Hepatocyte (in vitro differentiated cells): ENCODE results near the gene PHOSPHO2. TPM values are rescaled to one million over a fixed set of nuclear protein-coding genes. Genes with fewer than 3 reads are reported as not detected.
A peak's percentile ranks its signal among the peaks of the same experiment; 100 is the strongest.

Experiments
- DNase-seq: peaks from one replicate; pipeline ENCODE4 v3.0.0-alpha.2; 2016; ENCODE audit warnings: low spot score
- H2AFZ ChIP-seq: fragments of 200-600 bp; sonication (generic); 2 replicates; pipeline ENCODE4 v1.6.0; 2016; ENCODE audit warnings: antibody characterized with exemption, mild to moderate bottlenecking
- H3K27ac ChIP-seq: fragments of 200-600 bp; sonication (generic); 2 replicates; pipeline ENCODE4 v1.5.1; 2016; ENCODE audit warnings: mild to moderate bottlenecking
- H3K27me3 ChIP-seq: fragments of 200-600 bp; sonication (generic); 2 replicates; pipeline ENCODE4 v1.6.1; 2016
- H3K36me3 ChIP-seq: fragments of 200-600 bp; sonication (generic); replicated peaks from 2 replicates; pipeline ENCODE4 v1.5.1; 2016; ENCODE audit warnings: low read depth; ENCODE audit not compliant: insufficient read depth
- H3K4me1 ChIP-seq: fragments of 200-600 bp; sonication (generic); 2 replicates; pipeline ENCODE4 v1.5.1; 2016; ENCODE audit warnings: mild to moderate bottlenecking, moderate library complexity; ENCODE audit not compliant: insufficient read depth
- H3K4me2 ChIP-seq: fragments of 200-600 bp; sonication (generic); 2 replicates; pipeline ENCODE4 v1.6.0; 2016
- H3K4me3 ChIP-seq: fragments of 200-600 bp; sonication (generic); 2 replicates; pipeline ENCODE4 v1.5.1; 2016; ENCODE audit warnings: mild to moderate bottlenecking
- H3K79me2 ChIP-seq: fragments of 200-600 bp; sonication (generic); 2 replicates; pipeline ENCODE4 v1.6.0; 2017; ENCODE audit warnings: mild to moderate bottlenecking
- H3K9me2 ChIP-seq: fragments of 200-600 bp; sonication (generic); replicated peaks from 2 replicates; pipeline ENCODE4 v1.6.0; 2017; ENCODE audit warnings: mild to moderate bottlenecking; ENCODE audit not compliant: insufficient read depth
- H3K9me3 ChIP-seq: fragments of 200-600 bp; sonication (generic); 2 replicates; pipeline ENCODE4 v1.5.1; 2016; ENCODE audit warnings: low read depth, mild to moderate bottlenecking
- H4K20me1 ChIP-seq: fragments of 200-600 bp; sonication (generic); 2 replicates; pipeline ENCODE4 v1.6.0; 2016; ENCODE audit warnings: mild to moderate bottlenecking; ENCODE audit not compliant: insufficient read depth, poor library complexity, severe bottlenecking
- CTCF ChIP-seq: fragments of 200-600 bp; sonication (generic); IDR thresholded peaks from 2 replicates; pipeline ENCODE4 v1.5.1; 2016; ENCODE audit warnings: antibody characterized with exemption, mild to moderate bottlenecking; ENCODE audit not compliant: poor library complexity
- EZH2 ChIP-seq: fragments of 200-600 bp; sonication (generic); IDR thresholded peaks from 2 replicates; pipeline ENCODE4 v1.6.1; 2016; ENCODE audit warnings: antibody characterized with exemption, mild to moderate bottlenecking, borderline replicate concordance
- EZH2phosphoT487 ChIP-seq: fragments of 200-600 bp; sonication (generic); IDR thresholded peaks from one replicate; pipeline ENCODE4 v1.6.1; 2018; ENCODE audit warnings: antibody characterized with exemption, mild to moderate bottlenecking, low read depth, moderate library complexity; ENCODE audit not compliant: unreplicated experiment, severe bottlenecking
- WGBS: methylation state at CpG from one replicate; pipeline ENCODE4 v1.1.6; 2016; ENCODE audit warnings: low lambda C conversion rate; ENCODE audit errors: missing lambda C conversion rate; 5-methylcytosine and 5-hydroxymethylcytosine counted together
- polyA plus RNA-seq: library from polyadenylated mRNA; unstranded; fragments of >200 nt; fragmentation: Nextera tagmentation; extraction: Ambion mirVana; gene quantifications from 2 replicates; pipeline ENCODE4 v1.2.1, GENCODE V29; 2016
- total RNA-seq: library from RNA; depleted of rRNA; stranded (reverse); fragments of >200 nt; gene quantifications from 2 replicates; pipeline ENCODE4 v1.2.3, GENCODE V29; 2014

Gene PHOSPHO2
- total and polyA plus RNA-seq, 2 experiments from 2014 or later = 7.2 to 8.7 TPM

DNA sequence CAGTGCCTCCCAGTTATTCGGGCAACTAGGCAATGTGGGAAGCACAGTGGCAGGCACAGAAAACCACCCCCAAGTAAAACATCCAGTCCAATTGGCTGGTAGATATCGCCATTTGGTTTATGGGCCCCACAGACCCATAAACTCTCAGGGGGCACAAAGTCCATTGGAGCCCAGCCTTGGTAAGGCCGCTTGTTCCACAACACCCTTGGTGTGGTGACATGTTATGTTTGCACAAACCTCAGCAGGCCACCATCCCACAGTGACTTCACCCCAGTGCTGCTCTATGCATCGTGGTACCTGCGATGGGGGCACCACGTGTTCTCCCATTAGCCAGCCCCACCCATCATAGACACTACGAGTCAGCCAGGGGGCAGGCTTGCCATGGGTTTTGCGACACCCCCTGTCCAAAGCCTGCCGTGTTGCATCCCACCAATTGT, 18.5 kb downstream of the PHOSPHO2 start:
- H3K27me3 ChIP-seq = no peaks in the 10 kb centered on the region
- H3K4me1 ChIP-seq = peaks cover 29% of the 10 kb centered on the region
- no peak overlapping the region for H2AFZ ChIP-seq
- H3K27ac ChIP-seq = peak overlapping the region; percentile 54
- no peaks in the 10 kb centered on the region for H3K36me3 ChIP-seq
- TF ChIP-seq EZH2 (no peak), EZH2phosphoT487 (no peak), CTCF (no peak)
- peak; percentile 70 for DNase-seq
- H3K79me2 ChIP-seq = no peaks in the 10 kb centered on the region
- H4K20me1 ChIP-seq = no peaks in the 10 kb centered on the region
- H3K9me3 ChIP-seq = no peaks in the 10 kb centered on the region
- 80% methylated on average over 9 of the region's 9 CpGs for WGBS
- no peak overlapping the region for H3K4me2 ChIP-seq
- H3K9me2 ChIP-seq = no peaks in the 10 kb centered on the region
- no peak overlapping the region for H3K4me3 ChIP-seq

DNA sequence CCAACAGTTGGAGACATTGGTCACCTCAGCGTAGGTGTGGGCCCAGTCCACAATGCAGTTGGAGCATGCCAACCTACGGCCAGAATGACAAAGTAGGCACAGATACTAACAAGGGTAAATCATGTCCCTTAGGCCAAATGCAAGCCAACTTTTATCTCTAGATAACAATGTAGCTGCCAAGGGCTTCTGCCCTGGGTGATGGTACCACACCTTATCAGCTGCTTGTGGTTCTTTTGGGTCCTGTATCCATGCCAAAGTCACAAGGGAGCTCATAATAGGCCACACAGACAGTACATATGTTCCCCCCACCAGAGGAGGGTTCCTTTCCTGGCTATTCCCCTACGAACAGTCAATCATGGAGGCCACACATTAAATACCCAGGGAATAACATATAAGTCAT, 19.1 kb downstream of the PHOSPHO2 start:
- Histone ChIP-seq H3K9me3 (no peaks in the 10 kb centered on the region), H3K79me2 (no peaks in the 10 kb centered on the region), H3K27ac (no peak overlapping the region), H3K4me3 (no peak overlapping the region), H2AFZ (no peak overlapping the region), H3K9me2 (no peaks in the 10 kb centered on the region), H3K27me3 (no peaks in the 10 kb centered on the region), H3K4me1 (peaks cover 29% of the 10 kb centered on the region), H3K4me2 (no peak overlapping the region), H3K36me3 (no peaks in the 10 kb centered on the region), H4K20me1 (no peaks in the 10 kb centered on the region)
- WGBS = 100% methylated on average over 3 of the region's 3 CpGs
- no peak for TF ChIP-seq EZH2
- no peak for DNase-seq

GRCh38 chr2:169714699-169715098, 20.4 kb downstream of the PHOSPHO2 start:
- WGBS = 93% methylated on average over 6 of the region's 6 CpGs
- Histone ChIP-seq H3K27ac (no peak overlapping the region), H3K4me2 (peak overlapping the region; percentile 74), H2AFZ (no peak overlapping the region), H4K20me1 (no peaks in the 10 kb centered on the region), H3K36me3 (no peaks in the 10 kb centered on the region), H3K79me2 (no peaks in the 10 kb centered on the region), H3K9me3 (no peaks in the 10 kb centered on the region), H3K4me1 (peaks cover 29% of the 10 kb centered on the region), H3K4me3 (no peak overlapping the region), H3K27me3 (no peaks in the 10 kb centered on the region), H3K9me2 (no peaks in the 10 kb centered on the region)
- TF ChIP-seq EZH2 = no peak
- TF ChIP-seq CTCF = no peak
- no peak for TF ChIP-seq EZH2phosphoT487
- no peak for DNase-seq

DNA sequence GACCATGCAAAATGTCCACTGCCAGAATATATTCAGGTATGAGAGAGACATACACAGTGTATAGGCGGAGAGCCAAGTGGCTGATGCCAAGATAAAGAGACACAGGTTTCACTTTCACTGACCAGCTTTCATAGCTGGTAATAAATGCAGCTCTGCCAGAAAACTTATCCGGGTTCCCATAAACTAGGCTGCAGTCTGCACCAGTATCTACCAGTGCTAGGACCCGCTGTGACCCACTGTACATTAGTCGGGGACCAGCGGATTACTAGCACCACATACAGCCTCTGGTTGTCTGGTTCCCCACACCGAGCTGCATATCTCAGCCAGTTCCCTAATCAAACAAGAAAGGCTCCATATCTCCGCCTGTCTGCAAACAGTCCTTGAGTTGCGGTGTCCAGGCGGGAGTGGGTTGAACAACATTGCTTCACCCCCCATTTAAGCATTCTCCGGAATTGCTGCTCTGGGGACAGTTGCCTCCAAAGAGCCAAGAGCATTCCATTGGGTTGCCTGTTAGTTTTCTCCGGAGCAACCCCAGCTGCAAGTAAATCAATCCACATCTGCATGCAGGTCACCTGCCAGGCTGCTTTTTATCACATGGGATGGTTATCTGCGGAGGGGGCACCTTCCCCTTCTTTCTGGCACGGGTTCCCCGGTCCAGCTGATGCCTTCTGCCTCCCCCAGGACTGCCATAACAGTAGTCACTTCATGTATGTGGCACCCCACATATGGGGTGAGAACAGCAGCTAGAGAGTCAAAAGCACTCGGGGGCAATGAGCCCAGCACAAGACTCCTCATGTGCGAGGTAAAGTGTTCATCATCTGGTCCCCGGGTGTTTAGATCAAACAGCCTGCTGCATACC, 21.3 kb downstream of the PHOSPHO2 start:
- H3K36me3 ChIP-seq = no peaks in the 10 kb centered on the region
- H3K4me2 ChIP-seq = peak overlapping the region; percentile 74
- H3K79me2 ChIP-seq = no peaks in the 10 kb centered on the region
- no peaks in the 10 kb centered on the region for H3K27me3 ChIP-seq
- H4K20me1 ChIP-seq = no peaks in the 10 kb centered on the region
- H3K9me3 ChIP-seq = no peaks in the 10 kb centered on the region
- H2AFZ ChIP-seq = no peak overlapping the region
- 31% methylated on average over 17 of the region's 17 CpGs for WGBS
- no peak for TF ChIP-seq CTCF
- TF ChIP-seq EZH2 = no peak
- no peak for TF ChIP-seq EZH2phosphoT487
- H3K4me1 ChIP-seq = peaks cover 29% of the 10 kb centered on the region
- no peaks in the 10 kb centered on the region for H3K9me2 ChIP-seq
- H3K4me3 ChIP-seq = no peak overlapping the region
- H3K27ac ChIP-seq = peak overlapping the region; percentile 8
- peak; percentile 39 for DNase-seq
